MM.1S (cell line): Measurements from ENCODE around the gene VWA7.

Experiments used
- DNase-seq: peaks from one replicate; pipeline ENCODE4 v3.0.0-alpha.2; 2015
- H2AFZ ChIP-seq: fragments of 300-600 bp; sonication (generic); 2 replicates; pipeline ENCODE4 v1.6.0; 2016; ENCODE audit warnings: antibody characterized with exemption, low read length
- H3F3A ChIP-seq: fragments of 300-600 bp; sonication (generic); 2 replicates; pipeline ENCODE4 v1.6.1; 2016; ENCODE audit warnings: mild to moderate bottlenecking, antibody characterized with exemption, low read length, moderate library complexity, mixed read lengths; ENCODE audit not compliant: insufficient read depth
- H3K27ac ChIP-seq: fragments of 300-600 bp; sonication (generic); 2 replicates; pipeline ENCODE4 v1.5.1; 2016; ENCODE audit warnings: mild to moderate bottlenecking, low read length
- H3K27me3 ChIP-seq: fragments of 300-600 bp; sonication (generic); replicated peaks from 2 replicates; pipeline ENCODE4 v1.6.0; 2016; ENCODE audit warnings: low read length; ENCODE audit not compliant: insufficient read depth
- H3K36me3 ChIP-seq: fragments of 300-600 bp; sonication (generic); replicated peaks from 2 replicates; pipeline ENCODE4 v1.6.1; 2016; ENCODE audit warnings: mild to moderate bottlenecking, low read length, mixed read lengths; ENCODE audit not compliant: insufficient read depth
- H3K4me1 ChIP-seq: fragments of 300-600 bp; sonication (generic); 2 replicates; pipeline ENCODE4 v1.6.1; 2016; ENCODE audit warnings: low read length, mixed read lengths
- H3K4me2 ChIP-seq: fragments of 300-600 bp; sonication (generic); 2 replicates; pipeline ENCODE4 v1.6.0; 2016; ENCODE audit warnings: low read depth, low read length
- H3K4me3 ChIP-seq: fragments of 300-600 bp; sonication (generic); 2 replicates; pipeline ENCODE4 v1.5.1; 2016; ENCODE audit warnings: low read length, mixed read lengths
- H3K79me2 ChIP-seq: fragments of 300-600 bp; sonication (generic); 2 replicates; pipeline ENCODE4 v1.6.1; 2016; ENCODE audit warnings: mixed run types, low read length, mixed read lengths
- H3K9ac ChIP-seq: fragments of 300-600 bp; sonication (generic); 2 replicates; pipeline ENCODE4 v1.6.1; 2016; ENCODE audit warnings: low read length, mixed read lengths
- H3K9me2 ChIP-seq: fragments of 300-600 bp; sonication (generic); replicated peaks from 2 replicates; pipeline ENCODE4 v1.6.1; 2016; ENCODE audit warnings: mild to moderate bottlenecking, low read length, mixed read lengths; ENCODE audit not compliant: insufficient read depth
- H3K9me3 ChIP-seq: fragments of 300-600 bp; sonication (generic); replicated peaks from 2 replicates; pipeline ENCODE4 v1.6.1; 2016; ENCODE audit warnings: mild to moderate bottlenecking, low read length, mixed read lengths; ENCODE audit not compliant: insufficient read depth
- H4K20me1 ChIP-seq: fragments of 300-600 bp; sonication (generic); 2 replicates; pipeline ENCODE4 v1.6.1; 2016; ENCODE audit warnings: mild to moderate bottlenecking, low read length, moderate library complexity, mixed read lengths; ENCODE audit not compliant: insufficient read depth
- CTCF ChIP-seq: fragments of 300-600 bp; sonication (generic); IDR thresholded peaks from 2 replicates; pipeline ENCODE4 v1.5.1; 2016; ENCODE audit warnings: antibody characterized with exemption, low read length, mixed read lengths
- EZH2 ChIP-seq: fragments of 300-600 bp; sonication (generic); optimal IDR thresholded peaks from 2 replicates; pipeline ENCODE3; 2017; ENCODE audit warnings: low read depth, mild to moderate bottlenecking, antibody characterized with exemption, low read length, mixed read lengths
- EZH2phosphoT487 ChIP-seq: fragments of 300-600 bp; sonication (generic); IDR thresholded peaks from 2 replicates; pipeline ENCODE4 v1.6.1; 2018; ENCODE audit warnings: antibody characterized with exemption, low read length

VWA7 gene

GRCh38 chr6:31775633-31776484 is 1.3 kb downstream of the VWA7 start:
- peak overlapping the region; percentile 93 for H3K9ac ChIP-seq
- H3K4me3 ChIP-seq: peak overlapping the region; percentile 59
- H3K4me2 ChIP-seq: peak overlapping the region; percentile 99
- no peak overlapping the region; the same call in 1 of the 2 replicates for H2AFZ ChIP-seq
- peak overlapping the region; percentile 96 for H3K27ac ChIP-seq
- 0 out of 2 replicates have a peak, but pooled peaks cover 3% of the 10 kb centered on the region for H3K36me3 ChIP-seq
- peaks cover 30% of the 10 kb centered on the region for H3K4me1 ChIP-seq
- no peaks in the 10 kb centered on the region for H3K27me3 ChIP-seq
- no peaks in the 10 kb centered on the region for H3K9me2 ChIP-seq
- H3K79me2 ChIP-seq: peaks cover 20% of the 10 kb centered on the region
- H4K20me1 ChIP-seq: no peaks in the 10 kb centered on the region
- no peaks in the 10 kb centered on the region for H3K9me3 ChIP-seq
- TF ChIP-seq EZH2 (no peak), EZH2phosphoT487 (no peak), CTCF (no peak)
- H3F3A ChIP-seq: peaks cover 36% of the 10 kb centered on the region
- no peak for DNase-seq

- no peak for DNase-seq
- Histone ChIP-seq H3K4me3 (no peak overlapping the region), H3K9ac (no peak overlapping the region), H3K27me3 (no peaks in the 10 kb centered on the region), H4K20me1 (no peaks in the 10 kb centered on the region), H3K4me1 (peaks cover 30% of the 10 kb centered on the region), H3K27ac (no peak overlapping the region), H3K79me2 (peaks cover 18% of the 10 kb centered on the region), H3K9me2 (no peaks in the 10 kb centered on the region), H2AFZ (no peak overlapping the region), H3K9me3 (no peaks in the 10 kb centered on the region), H3F3A (peaks cover 36% of the 10 kb centered on the region), H3K4me2 (no peak overlapping the region), H3K36me3 (0 out of 2 replicates have a peak, but pooled peaks cover under 1% of the 10 kb centered on the region)
- no peak for TF ChIP-seq CTCF
- TF ChIP-seq EZH2: no peak
- TF ChIP-seq EZH2phosphoT487: no peak
These were observed 1.9 kb downstream of the VWA7 start for GRCh38 chr6:31775184-31775583.

GRCh38 chr6:31771992-31772358 is 5.2 kb downstream of the VWA7 start:
- H3K27me3 ChIP-seq: no peaks in the 10 kb centered on the region
- no peaks in the 10 kb centered on the region for H3K9me2 ChIP-seq
- 0 out of 2 replicates have a peak, but pooled peaks cover 9% of the 10 kb centered on the region for H3F3A ChIP-seq
- H2AFZ ChIP-seq: no peak overlapping the region
- no peaks in the 10 kb centered on the region for H3K9me3 ChIP-seq
- TF ChIP-seq EZH2: no peak
- TF ChIP-seq CTCF: no peak
- TF ChIP-seq EZH2phosphoT487: no peak
- no peak overlapping the region for H3K9ac ChIP-seq
- no peak for DNase-seq
- H3K36me3 ChIP-seq: no peaks in the 10 kb centered on the region
- no peak overlapping the region for H3K27ac ChIP-seq
- no peaks in the 10 kb centered on the region for H4K20me1 ChIP-seq
- H3K4me1 ChIP-seq: peaks cover 15% of the 10 kb centered on the region
- peaks cover 13% of the 10 kb centered on the region for H3K79me2 ChIP-seq
- H3K4me3 ChIP-seq: no peak overlapping the region
- no peak overlapping the region for H3K4me2 ChIP-seq
